HEK293 (cell line): ENCODE measurements around the gene HRH2.

ENCODE experiments used
- CTCF ChIA-PET: fragments of 350-600 bp; formaldehyde crosslinking; extraction: SDS; loops from one replicate; lab custom pipeline; 2021; ENCODE audit warnings: antibody characterized with exemption; lab: Yijun Ruan, JAX
- POLR2A ChIA-PET: fragments of 300-600 bp; formaldehyde crosslinking; extraction: SDS; loops from one replicate; lab custom pipeline; 2020; ENCODE audit warnings: antibody characterized with exemption, inconsistent platforms; lab: Yijun Ruan, JAX
- H3K27ac ChIP-seq: fragments of 200-500 bp; sonication (Bioruptor generic); 2 replicates; pipeline ENCODE4 v1.5.1; 2014; ENCODE audit warnings: low read depth, low read length, control low read depth, inconsistent platforms; ENCODE audit errors: extremely low read depth
- H3K36me3 ChIP-seq, 2 experiments: fragments of 200-500 bp in 1 of 2; sonication (Bioruptor generic) in 1 of 2; 1 replicate in 1 of 2; 2 replicates in 1 of 2; pipeline ENCODE4 v1.5.1; 2014 to 2017; ENCODE audit warnings: inconsistent platforms in 2 of 2, low read length in 2 of 2; ENCODE audit not compliant: control insufficient read depth in 2 of 2, insufficient read depth in 1 of 2
- H3K4me1 ChIP-seq: fragments of 200-500 bp; sonication (Bioruptor generic); 2 replicates; pipeline ENCODE4 v1.5.1; 2014; ENCODE audit warnings: mild to moderate bottlenecking, low read length, inconsistent platforms; ENCODE audit not compliant: control insufficient read depth, insufficient read depth
- H3K4me3 ChIP-seq: 2 replicates; pipeline ENCODE4 v1.5.1; 2011; ENCODE audit warnings: low read depth, mild to moderate bottlenecking, control low read depth, low read length, moderate library complexity
- H3K9me3 ChIP-seq: fragments of 200-500 bp; sonication (Bioruptor generic); 2 replicates; pipeline ENCODE4 v1.5.1; 2014; ENCODE audit warnings: low read depth, low read length, inconsistent platforms; ENCODE audit not compliant: control insufficient read depth, insufficient read depth
- ATF2 ChIP-seq: fragments of 450-650 bp; formaldehyde crosslinking; IDR thresholded peaks from 2 replicates; pipeline ENCODE4 v1.5.1; 2016; ENCODE audit warnings: missing biosample characterization, missing genetic modification characterization, low read depth
- CTCF ChIP-seq: fragments of 450-650 bp; formaldehyde crosslinking; IDR thresholded peaks from 2 replicates; pipeline ENCODE4 v1.5.1; 2016; ENCODE audit warnings: missing biosample characterization, missing genetic modification characterization
- HOXA7 ChIP-seq: sonication (generic); formaldehyde crosslinking; IDR thresholded peaks from 2 replicates; pipeline ENCODE4 v1.8.1; 2022; ENCODE audit warnings: missing genetic modification reagents, borderline replicate concordance
- IKZF3 ChIP-seq: fragments of 450-650 bp; IDR thresholded peaks from 2 replicates; pipeline ENCODE4 v1.5.0; 2018; ENCODE audit warnings: missing biosample characterization, mild to moderate bottlenecking, missing genetic modification characterization, moderate library complexity
- KLF8 ChIP-seq: fragments of 450-650 bp; formaldehyde crosslinking; IDR thresholded peaks from 2 replicates; pipeline ENCODE4 v1.5.1; 2016; ENCODE audit warnings: missing biosample characterization, missing genetic modification characterization
- PRDM6 ChIP-seq: fragments of 450-650 bp; formaldehyde crosslinking; IDR thresholded peaks from 2 replicates; pipeline ENCODE4 v1.5.1; 2017; ENCODE audit warnings: missing biosample characterization, missing genetic modification characterization
- ZBTB48 ChIP-seq: fragments of 450-650 bp; formaldehyde crosslinking; IDR thresholded peaks from 2 replicates; pipeline ENCODE4 v1.5.1; 2016; ENCODE audit warnings: missing biosample characterization, missing genetic modification characterization
- ZIC2 ChIP-seq: fragments of 450-650 bp; formaldehyde crosslinking; IDR thresholded peaks from 2 replicates; pipeline ENCODE4 v1.5.1; 2016; ENCODE audit warnings: missing biosample characterization, missing genetic modification characterization
- ZNF10 ChIP-seq: fragments of 450-650 bp; formaldehyde crosslinking; IDR thresholded peaks from 2 replicates; pipeline ENCODE4 v1.5.1; 2017; ENCODE audit warnings: missing biosample characterization, missing genetic modification characterization
- ZNF266 ChIP-seq: fragments of 450-650 bp; formaldehyde crosslinking; IDR thresholded peaks from 2 replicates; pipeline ENCODE4 v1.5.1; 2016; ENCODE audit warnings: missing biosample characterization, missing genetic modification characterization, low read depth
- ZNF335 ChIP-seq: fragments of 450-650 bp; formaldehyde crosslinking; conservative IDR thresholded peaks from 2 replicates; pipeline ENCODE4 v1.5.1; 2016; ENCODE audit warnings: missing biosample characterization, missing genetic modification characterization
- ZNF37A ChIP-seq: fragments of 450-650 bp; IDR thresholded peaks from 2 replicates; pipeline ENCODE4 v1.5.1; 2018; ENCODE audit warnings: missing biosample characterization, missing genetic modification characterization
- ZNF549 ChIP-seq: fragments of 450-650 bp; IDR thresholded peaks from 2 replicates; pipeline ENCODE4 v1.5.1; 2018; ENCODE audit warnings: missing biosample characterization, missing genetic modification characterization, mild to moderate bottlenecking, inconsistent platforms, moderate library complexity
- ZNF600 ChIP-seq: fragments of 450-650 bp; formaldehyde crosslinking; IDR thresholded peaks from 2 replicates; pipeline ENCODE4 v1.5.1; 2016; ENCODE audit warnings: missing biosample characterization, missing genetic modification characterization
- ZNF707 ChIP-seq: fragments of 450-650 bp; formaldehyde crosslinking; IDR thresholded peaks from 2 replicates; pipeline ENCODE4 v1.5.1; 2016; ENCODE audit warnings: missing biosample characterization, missing genetic modification characterization
- ZNF776 ChIP-seq: fragments of 450-650 bp; formaldehyde crosslinking; IDR thresholded peaks from 2 replicates; pipeline ENCODE4 v1.5.0; 2017; ENCODE audit warnings: missing biosample characterization, missing genetic modification characterization, borderline replicate concordance
- TF ChIP-seq, protein P1 (sequence below): fragments of 450-650 bp; formaldehyde crosslinking; conservative IDR thresholded peaks from 2 replicates; pipeline ENCODE4 v1.5.1; 2016; ENCODE audit warnings: low read depth, missing biosample characterization, missing genetic modification characterization
- TF ChIP-seq, protein P2 (sequence below): fragments of 450-650 bp; formaldehyde crosslinking; IDR thresholded peaks from 2 replicates; pipeline ENCODE4 v1.5.1; 2016; ENCODE audit warnings: missing biosample characterization, missing genetic modification characterization
- TF ChIP-seq, protein P3 (sequence below): fragments of 450-650 bp; formaldehyde crosslinking; IDR thresholded peaks from 2 replicates; pipeline ENCODE4 v1.5.1; 2016; ENCODE audit warnings: missing biosample characterization, missing genetic modification characterization
- TF ChIP-seq, protein P4 (sequence below): fragments of 450-650 bp; formaldehyde crosslinking; IDR thresholded peaks from 2 replicates; pipeline ENCODE4 v1.5.1; 2016; ENCODE audit warnings: missing biosample characterization, missing genetic modification characterization
- TF ChIP-seq, protein P5 (sequence below): fragments of 450-650 bp; formaldehyde crosslinking; IDR thresholded peaks from 2 replicates; pipeline ENCODE4 v1.5.1; 2017; ENCODE audit warnings: missing biosample characterization, missing genetic modification characterization

Gene HRH2

GRCh38 chr5:175712681-175713085 lies 54.8 kb downstream of the HRH2 start:
- POLR2A ChIA-PET, result no interaction called here
- H3K27ac ChIP-seq, result no peak overlapping the region
- H3K36me3 ChIP-seq, result no peaks in the 10 kb centered on the region
- CTCF ChIA-PET, result interaction anchor here (1.1 to 4.3 kb wide), 3 partner anchors 12 to 178 kb away, joined by 3 to 22 read pairs (median 9); no protein-coding TSS in a partner anchor
- no peaks in the 10 kb centered on the region; the same call in 1 of the 2 replicates for H3K9me3 ChIP-seq
- H3K4me1 ChIP-seq, result no peaks in the 10 kb centered on the region
- H3K4me3 ChIP-seq, result no peak overlapping the region
- TF ChIP-seq, protein P1, sequence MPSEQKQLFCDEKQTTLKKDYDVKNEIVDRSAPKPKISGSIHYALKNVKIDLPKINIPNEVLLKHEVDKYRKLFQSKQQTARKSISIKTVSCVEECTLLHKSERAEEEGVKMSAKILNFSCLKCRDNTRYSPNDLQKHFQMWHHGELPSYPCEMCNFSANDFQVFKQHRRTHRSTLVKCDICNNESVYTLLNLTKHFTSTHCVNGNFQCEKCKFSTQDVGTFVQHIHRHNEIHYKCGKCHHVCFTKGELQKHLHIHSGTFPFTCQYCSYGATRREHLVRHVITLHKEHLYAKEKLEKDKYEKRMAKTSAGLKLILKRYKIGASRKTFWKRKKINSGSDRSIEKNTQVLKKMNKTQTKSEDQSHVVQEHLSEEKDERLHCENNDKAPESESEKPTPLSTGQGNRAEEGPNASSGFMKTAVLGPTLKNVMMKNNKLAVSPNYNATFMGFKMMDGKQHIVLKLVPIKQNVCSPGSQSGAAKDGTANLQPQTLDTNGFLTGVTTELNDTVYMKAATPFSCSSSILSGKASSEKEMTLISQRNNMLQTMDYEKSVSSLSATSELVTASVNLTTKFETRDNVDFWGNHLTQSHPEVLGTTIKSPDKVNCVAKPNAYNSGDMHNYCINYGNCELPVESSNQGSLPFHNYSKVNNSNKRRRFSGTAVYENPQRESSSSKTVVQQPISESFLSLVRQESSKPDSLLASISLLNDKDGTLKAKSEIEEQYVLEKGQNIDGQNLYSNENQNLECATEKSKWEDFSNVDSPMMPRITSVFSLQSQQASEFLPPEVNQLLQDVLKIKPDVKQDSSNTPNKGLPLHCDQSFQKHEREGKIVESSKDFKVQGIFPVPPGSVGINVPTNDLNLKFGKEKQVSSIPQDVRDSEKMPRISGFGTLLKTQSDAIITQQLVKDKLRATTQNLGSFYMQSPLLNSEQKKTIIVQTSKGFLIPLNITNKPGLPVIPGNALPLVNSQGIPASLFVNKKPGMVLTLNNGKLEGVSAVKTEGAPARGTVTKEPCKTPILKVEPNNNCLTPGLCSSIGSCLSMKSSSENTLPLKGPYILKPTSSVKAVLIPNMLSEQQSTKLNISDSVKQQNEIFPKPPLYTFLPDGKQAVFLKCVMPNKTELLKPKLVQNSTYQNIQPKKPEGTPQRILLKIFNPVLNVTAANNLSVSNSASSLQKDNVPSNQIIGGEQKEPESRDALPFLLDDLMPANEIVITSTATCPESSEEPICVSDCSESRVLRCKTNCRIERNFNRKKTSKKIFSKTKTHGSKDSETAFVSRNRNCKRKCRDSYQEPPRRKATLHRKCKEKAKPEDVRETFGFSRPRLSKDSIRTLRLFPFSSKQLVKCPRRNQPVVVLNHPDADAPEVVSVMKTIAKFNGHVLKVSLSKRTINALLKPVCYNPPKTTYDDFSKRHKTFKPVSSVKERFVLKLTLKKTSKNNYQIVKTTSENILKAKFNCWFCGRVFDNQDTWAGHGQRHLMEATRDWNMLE (tag by site-specific recombination), result no peak
- TF ChIP-seq ATF2 (tag by site-specific recombination), result no peak
- no peak for TF ChIP-seq HOXA7 (CRISPR knock-in tag)
- no peak for TF ChIP-seq ZNF266 (tag by site-specific recombination)
- TF ChIP-seq ZNF335 (tag by site-specific recombination), result peak; percentile 36
- TF ChIP-seq, protein P2, sequence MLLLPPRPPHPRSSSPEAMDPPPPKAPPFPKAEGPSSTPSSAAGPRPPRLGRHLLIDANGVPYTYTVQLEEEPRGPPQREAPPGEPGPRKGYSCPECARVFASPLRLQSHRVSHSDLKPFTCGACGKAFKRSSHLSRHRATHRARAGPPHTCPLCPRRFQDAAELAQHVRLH (tag by site-specific recombination), result no peak
- TF ChIP-seq, protein P3, sequence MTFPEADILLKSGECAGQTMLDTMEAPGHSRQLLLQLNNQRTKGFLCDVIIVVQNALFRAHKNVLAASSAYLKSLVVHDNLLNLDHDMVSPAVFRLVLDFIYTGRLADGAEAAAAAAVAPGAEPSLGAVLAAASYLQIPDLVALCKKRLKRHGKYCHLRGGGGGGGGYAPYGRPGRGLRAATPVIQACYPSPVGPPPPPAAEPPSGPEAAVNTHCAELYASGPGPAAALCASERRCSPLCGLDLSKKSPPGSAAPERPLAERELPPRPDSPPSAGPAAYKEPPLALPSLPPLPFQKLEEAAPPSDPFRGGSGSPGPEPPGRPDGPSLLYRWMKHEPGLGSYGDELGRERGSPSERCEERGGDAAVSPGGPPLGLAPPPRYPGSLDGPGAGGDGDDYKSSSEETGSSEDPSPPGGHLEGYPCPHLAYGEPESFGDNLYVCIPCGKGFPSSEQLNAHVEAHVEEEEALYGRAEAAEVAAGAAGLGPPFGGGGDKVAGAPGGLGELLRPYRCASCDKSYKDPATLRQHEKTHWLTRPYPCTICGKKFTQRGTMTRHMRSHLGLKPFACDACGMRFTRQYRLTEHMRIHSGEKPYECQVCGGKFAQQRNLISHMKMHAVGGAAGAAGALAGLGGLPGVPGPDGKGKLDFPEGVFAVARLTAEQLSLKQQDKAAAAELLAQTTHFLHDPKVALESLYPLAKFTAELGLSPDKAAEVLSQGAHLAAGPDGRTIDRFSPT, result no peak
- TF ChIP-seq PRDM6 (tag by site-specific recombination), result no peak
- no peak for TF ChIP-seq ZNF776 (tag by site-specific recombination)
- no peak for TF ChIP-seq ZNF549 (tag by site-specific recombination)
- no peak for TF ChIP-seq ZNF10 (tag by site-specific recombination)
- TF ChIP-seq IKZF3 (tag by site-specific recombination), result no peak
- TF ChIP-seq KLF8 (tag by site-specific recombination), result no peak
- peak; percentile 51; the same call in 1 of the 2 replicates for TF ChIP-seq ZIC2 (tag by site-specific recombination)
- peak; percentile 46; the same call in 1 of the 2 replicates for TF ChIP-seq ZBTB48 (tag by site-specific recombination)
- no peak for TF ChIP-seq CTCF
- TF ChIP-seq ZNF600 (tag by site-specific recombination), result no peak
- TF ChIP-seq, protein P4, sequence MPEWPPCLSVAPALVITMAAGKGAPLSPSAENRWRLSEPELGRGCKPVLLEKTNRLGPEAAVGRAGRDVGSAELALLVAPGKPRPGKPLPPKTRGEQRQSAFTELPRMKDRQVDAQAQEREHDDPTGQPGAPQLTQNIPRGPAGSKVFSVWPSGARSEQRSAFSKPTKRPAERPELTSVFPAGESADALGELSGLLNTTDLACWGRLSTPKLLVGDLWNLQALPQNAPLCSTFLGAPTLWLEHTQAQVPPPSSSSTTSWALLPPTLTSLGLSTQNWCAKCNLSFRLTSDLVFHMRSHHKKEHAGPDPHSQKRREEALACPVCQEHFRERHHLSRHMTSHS (tag by site-specific recombination), result no peak
- no peak for TF ChIP-seq ZNF707 (tag by site-specific recombination)
- TF ChIP-seq ZNF37A (tag by site-specific recombination), result no peak
- TF ChIP-seq, protein P5, sequence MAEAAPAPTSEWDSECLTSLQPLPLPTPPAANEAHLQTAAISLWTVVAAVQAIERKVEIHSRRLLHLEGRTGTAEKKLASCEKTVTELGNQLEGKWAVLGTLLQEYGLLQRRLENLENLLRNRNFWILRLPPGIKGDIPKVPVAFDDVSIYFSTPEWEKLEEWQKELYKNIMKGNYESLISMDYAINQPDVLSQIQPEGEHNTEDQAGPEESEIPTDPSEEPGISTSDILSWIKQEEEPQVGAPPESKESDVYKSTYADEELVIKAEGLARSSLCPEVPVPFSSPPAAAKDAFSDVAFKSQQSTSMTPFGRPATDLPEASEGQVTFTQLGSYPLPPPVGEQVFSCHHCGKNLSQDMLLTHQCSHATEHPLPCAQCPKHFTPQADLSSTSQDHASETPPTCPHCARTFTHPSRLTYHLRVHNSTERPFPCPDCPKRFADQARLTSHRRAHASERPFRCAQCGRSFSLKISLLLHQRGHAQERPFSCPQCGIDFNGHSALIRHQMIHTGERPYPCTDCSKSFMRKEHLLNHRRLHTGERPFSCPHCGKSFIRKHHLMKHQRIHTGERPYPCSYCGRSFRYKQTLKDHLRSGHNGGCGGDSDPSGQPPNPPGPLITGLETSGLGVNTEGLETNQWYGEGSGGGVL, result no peak
